ENCODE data around the gene PRDM7. TPM values are rescaled to one million over a fixed set of nuclear protein-coding genes. Genes with fewer than 3 reads are reported as not detected.
"Not testable (repeated sequence)": the region's sequence is repeated elsewhere in the genome, so short reads cannot be mapped to it uniquely, and the experiment has no call there.

The PRDM7 gene
- not detected for total RNA-seq

GRCh38 chr16:90077240-90077756 is at the start of gene PRDM7:
TSS of gene PRDM7 (minus strand) at chr16:90077331. CDS start at chr16:90075910, 1,421 bp downstream.
- peak within 1 kb of the TSS; percentile 27 for H3K27ac Mint-ChIP-seq
- H3K9me3 Mint-ChIP-seq = no peaks in the 10 kb centered on the region
- ChIA-PET POLR2A (no interaction called here), CTCF (no interaction called here)
- H3K36me3 Mint-ChIP-seq (ENCODE audit: low read depth) = no peaks in the 10 kb centered on the region
- H3K4me3 Mint-ChIP-seq = peak within 1 kb of the TSS; percentile 71
- peaks cover 32% of the 10 kb centered on the region for H3K27me3 Mint-ChIP-seq
- peak; percentile 97 for DNase-seq
- H3K4me1 Mint-ChIP-seq = peaks cover 22% of the 10 kb centered on the region

GRCh38 chr16:90121846-90122245 is 44.7 kb upstream of the PRDM7 start:
- H3K9me3 Mint-ChIP-seq; CTCF ChIA-PET; H3K4me3 Mint-ChIP-seq; H3K27ac Mint-ChIP-seq; POLR2A ChIA-PET; H3K27me3 Mint-ChIP-seq; H3K4me1 Mint-ChIP-seq; DNase-seq; H3K36me3 Mint-ChIP-seq (ENCODE audit: low read depth): not testable (repeated sequence)

DNA sequence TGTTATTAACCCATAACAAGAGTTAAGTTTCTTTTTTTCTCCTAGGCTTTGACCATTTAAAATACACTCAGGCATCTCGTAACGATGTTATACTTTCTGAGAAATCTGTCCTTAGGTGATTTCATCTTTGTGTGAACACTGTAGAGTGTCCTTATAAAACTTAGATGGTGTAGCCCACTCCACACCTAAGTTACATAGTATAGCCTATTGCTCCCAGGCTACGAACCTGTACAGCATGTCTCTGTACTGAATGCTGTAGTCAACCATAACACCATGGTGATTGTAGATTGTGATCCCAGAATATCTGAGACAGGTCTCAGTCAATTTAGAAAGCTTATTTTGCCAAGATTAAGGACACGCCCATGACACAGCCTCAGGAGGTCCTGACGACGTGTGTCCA is 30.5 kb upstream of the PRDM7 start:
- H3K4me1 Mint-ChIP-seq; H3K27me3 Mint-ChIP-seq; H3K4me3 Mint-ChIP-seq; H3K27ac Mint-ChIP-seq; DNase-seq; CTCF ChIA-PET; H3K9me3 Mint-ChIP-seq; POLR2A ChIA-PET; H3K36me3 Mint-ChIP-seq (ENCODE audit: low read depth): not testable (repeated sequence)

DNA sequence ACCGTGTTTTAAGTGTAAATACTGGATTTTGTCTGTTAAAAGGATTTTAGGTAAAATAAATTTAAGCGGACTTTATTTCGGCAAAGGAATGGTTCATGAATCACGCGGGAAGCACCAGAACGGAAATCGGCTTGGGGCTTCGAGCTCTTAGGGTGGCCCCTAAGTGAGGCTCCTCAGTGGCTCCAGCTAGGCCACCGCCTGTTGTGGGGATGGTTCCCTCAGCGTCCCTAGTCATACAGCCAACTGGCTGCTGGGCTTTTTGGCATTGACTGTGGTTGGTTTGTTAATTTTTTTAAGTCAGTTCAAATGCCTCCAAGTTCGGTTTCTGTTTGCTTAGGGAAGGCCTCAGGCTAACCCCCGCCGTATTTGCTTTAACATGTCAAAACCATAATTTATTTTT is 29.9 kb upstream of the PRDM7 start:
- H3K27me3 Mint-ChIP-seq, POLR2A ChIA-PET: not testable (repeated sequence)

GRCh38 chr16:90106271-90106670 is 29.1 kb upstream of the PRDM7 start:
- H3K36me3 Mint-ChIP-seq (ENCODE audit: low read depth); H3K9me3 Mint-ChIP-seq; H3K4me3 Mint-ChIP-seq; H3K27ac Mint-ChIP-seq; H3K4me1 Mint-ChIP-seq; CTCF ChIA-PET; POLR2A ChIA-PET; H3K27me3 Mint-ChIP-seq: not testable (repeated sequence)
- peak; percentile 68 for DNase-seq

More for the DNA sequence above, 29.9 kb upstream of the PRDM7 start:
- H3K4me3 Mint-ChIP-seq; H3K9me3 Mint-ChIP-seq; DNase-seq; H3K36me3 Mint-ChIP-seq (ENCODE audit: low read depth); H3K27ac Mint-ChIP-seq; CTCF ChIA-PET; H3K4me1 Mint-ChIP-seq: not testable (repeated sequence)

GRCh38 chr16:90104725-90105124 is 27.6 kb upstream of the PRDM7 start:
- POLR2A ChIA-PET; H3K4me1 Mint-ChIP-seq; H3K36me3 Mint-ChIP-seq (ENCODE audit: low read depth); H3K4me3 Mint-ChIP-seq; CTCF ChIA-PET; H3K27ac Mint-ChIP-seq; H3K9me3 Mint-ChIP-seq; DNase-seq; H3K27me3 Mint-ChIP-seq: not testable (repeated sequence)

GRCh38 chr16:90102086-90102884 is 25.2 kb upstream of the PRDM7 start:
- CTCF ChIA-PET; H3K9me3 Mint-ChIP-seq; H3K27me3 Mint-ChIP-seq; H3K4me3 Mint-ChIP-seq; H3K36me3 Mint-ChIP-seq (ENCODE audit: low read depth); DNase-seq; H3K27ac Mint-ChIP-seq; POLR2A ChIA-PET; H3K4me1 Mint-ChIP-seq: not testable (repeated sequence)

DNA sequence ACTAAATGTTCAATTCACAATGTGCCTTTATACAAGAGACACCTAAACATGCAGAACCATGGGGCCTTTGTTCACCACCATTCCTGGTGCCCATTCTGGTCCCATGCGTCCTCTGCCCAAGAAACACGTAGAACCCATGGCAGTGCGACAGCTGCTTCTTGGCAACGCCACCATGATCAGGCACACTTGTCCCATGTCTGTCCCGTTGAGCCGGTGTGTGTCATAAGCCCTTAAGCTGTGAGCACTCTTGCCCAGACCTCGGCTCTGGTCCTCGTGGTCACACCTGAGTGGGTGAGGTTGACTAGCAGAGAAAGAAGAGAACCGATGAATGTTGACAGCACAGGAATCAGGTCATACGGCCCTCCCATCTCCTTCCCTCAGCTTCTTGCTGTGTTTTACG is 24.2 kb upstream of the PRDM7 start:
- CTCF ChIA-PET; POLR2A ChIA-PET; H3K9me3 Mint-ChIP-seq; H3K4me3 Mint-ChIP-seq; H3K27me3 Mint-ChIP-seq; DNase-seq; H3K36me3 Mint-ChIP-seq (ENCODE audit: low read depth); H3K27ac Mint-ChIP-seq; H3K4me1 Mint-ChIP-seq: not testable (repeated sequence)

- POLR2A ChIA-PET; H3K9me3 Mint-ChIP-seq; DNase-seq; H3K4me3 Mint-ChIP-seq; H3K27ac Mint-ChIP-seq; H3K27me3 Mint-ChIP-seq; H3K4me1 Mint-ChIP-seq; H3K36me3 Mint-ChIP-seq (ENCODE audit: low read depth); CTCF ChIA-PET: not testable (repeated sequence)
These were observed 23.7 kb upstream of the PRDM7 start for GRCh38 chr16:90100790-90101189.

DNA sequence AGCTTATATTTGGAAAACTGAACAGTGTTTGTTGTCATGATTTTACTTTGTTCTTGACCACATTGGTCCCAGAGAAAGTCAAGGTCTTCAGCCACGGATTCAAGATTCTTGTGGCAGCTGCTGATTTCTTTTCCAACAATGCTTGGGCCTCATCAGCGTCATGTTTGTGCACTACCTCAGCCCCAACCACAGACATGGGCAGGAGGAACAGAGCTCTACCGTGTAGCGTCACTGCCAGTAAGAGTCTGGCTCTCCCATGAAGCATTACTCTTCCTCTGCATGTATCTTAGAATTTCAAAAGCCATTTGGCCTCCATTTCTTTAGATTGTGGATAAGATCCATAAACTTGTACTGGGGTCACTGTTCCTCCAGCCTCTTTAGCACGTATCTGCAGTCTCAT is 23.1 kb upstream of the PRDM7 start:
- H3K27me3 Mint-ChIP-seq; H3K4me3 Mint-ChIP-seq; CTCF ChIA-PET; H3K4me1 Mint-ChIP-seq; H3K9me3 Mint-ChIP-seq; POLR2A ChIA-PET; H3K27ac Mint-ChIP-seq; DNase-seq; H3K36me3 Mint-ChIP-seq (ENCODE audit: low read depth): not testable (repeated sequence)

DNA sequence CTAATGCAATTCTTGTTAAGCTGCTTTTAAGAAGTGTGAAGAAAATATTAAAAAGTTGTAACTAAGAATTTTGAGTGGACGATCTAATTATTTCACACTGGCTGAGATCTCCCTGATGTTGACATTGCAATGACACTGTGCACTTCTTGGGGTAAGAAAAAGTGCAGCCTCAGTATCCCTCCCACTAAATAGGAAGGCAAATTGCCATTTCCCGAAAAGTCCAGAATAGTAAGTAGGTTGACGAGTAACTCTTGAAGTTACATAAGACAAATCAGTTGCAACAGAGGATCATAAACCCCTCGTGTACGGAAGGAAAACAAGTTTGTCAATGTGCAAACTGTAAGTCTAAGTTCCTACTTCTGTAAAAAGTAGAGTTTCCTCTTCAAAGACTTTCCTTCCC is 21.8 kb upstream of the PRDM7 start:
- DNase-seq; H3K27me3 Mint-ChIP-seq; POLR2A ChIA-PET; CTCF ChIA-PET; H3K9me3 Mint-ChIP-seq; H3K4me1 Mint-ChIP-seq; H3K4me3 Mint-ChIP-seq; H3K36me3 Mint-ChIP-seq (ENCODE audit: low read depth); H3K27ac Mint-ChIP-seq: not testable (repeated sequence)

DNA sequence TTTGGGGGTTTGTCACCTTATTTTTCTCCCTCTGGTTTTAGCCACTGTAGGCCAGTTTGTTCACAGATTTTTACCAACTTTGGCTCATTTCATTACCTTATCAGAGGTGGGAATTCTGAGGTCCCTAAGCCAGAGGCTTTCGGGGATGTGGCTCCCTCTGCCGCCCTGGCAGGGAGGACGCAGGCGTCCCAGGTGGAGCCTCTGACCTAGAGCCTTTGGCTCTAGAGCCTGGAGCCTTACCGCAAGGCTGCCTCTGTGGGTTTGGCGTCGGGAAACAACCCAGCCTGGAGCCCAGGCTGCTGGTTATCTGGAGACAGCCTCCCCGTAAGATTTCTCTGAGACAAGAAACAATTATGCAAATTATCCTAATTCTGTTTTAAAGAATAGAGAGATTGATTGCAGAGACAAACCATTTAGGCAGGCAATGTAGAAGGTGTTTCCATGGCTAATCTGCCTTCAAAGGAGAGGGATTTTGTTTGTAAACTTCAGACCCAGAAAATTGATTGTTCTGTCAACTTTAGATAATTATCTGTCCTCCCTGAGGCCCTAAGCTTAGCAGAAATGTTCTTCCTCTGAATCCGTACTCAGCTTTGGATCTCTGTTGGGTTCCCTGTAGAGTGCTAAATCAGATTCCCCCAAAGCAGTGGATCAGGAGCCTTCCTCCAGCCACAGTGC is 20.0 kb upstream of the PRDM7 start:
- H3K27ac Mint-ChIP-seq; H3K4me3 Mint-ChIP-seq; H3K27me3 Mint-ChIP-seq; H3K36me3 Mint-ChIP-seq (ENCODE audit: low read depth); POLR2A ChIA-PET; CTCF ChIA-PET; H3K4me1 Mint-ChIP-seq; DNase-seq; H3K9me3 Mint-ChIP-seq: not testable (repeated sequence)

GRCh38 chr16:90094791-90095190 is 17.7 kb upstream of the PRDM7 start:
- H3K27me3 Mint-ChIP-seq; H3K4me3 Mint-ChIP-seq; H3K27ac Mint-ChIP-seq; H3K9me3 Mint-ChIP-seq; CTCF ChIA-PET; POLR2A ChIA-PET; H3K4me1 Mint-ChIP-seq; H3K36me3 Mint-ChIP-seq (ENCODE audit: low read depth); DNase-seq: not testable (repeated sequence)

DNA sequence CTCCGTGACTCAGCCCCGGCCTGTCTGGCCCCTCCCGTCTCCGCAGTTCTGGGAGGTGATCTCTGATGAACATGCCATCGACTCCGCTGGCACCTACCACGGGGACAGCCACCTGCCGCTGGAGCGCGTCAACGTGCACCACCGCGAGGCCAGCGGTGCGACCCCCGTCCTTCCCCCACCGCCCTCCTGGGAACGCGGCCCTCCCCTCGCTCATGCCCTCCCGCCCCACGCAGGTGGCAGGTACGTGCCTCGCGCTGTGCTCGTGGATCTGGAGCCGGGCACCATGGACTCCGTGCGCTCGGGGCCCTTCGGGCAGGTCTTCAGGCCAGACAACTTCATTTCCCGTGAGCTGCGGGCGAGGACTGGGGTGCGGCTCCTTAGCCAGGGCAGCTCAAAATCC is 17.2 kb upstream of the PRDM7 start:
- DNase-seq; CTCF ChIA-PET; H3K36me3 Mint-ChIP-seq (ENCODE audit: low read depth); H3K4me1 Mint-ChIP-seq; H3K4me3 Mint-ChIP-seq; H3K27me3 Mint-ChIP-seq; POLR2A ChIA-PET; H3K27ac Mint-ChIP-seq; H3K9me3 Mint-ChIP-seq: not testable (repeated sequence)

All from activated CD4-positive, alpha-beta memory T cell treated with anti-CD3 and anti-CD28 coated beads, Interleukin-2, amount 10 ng/mL, durations not matched to agents 7 days and 5 days (primary cell).